Astrocyte (in vitro differentiated cells and primary cell): ENCODE results near the gene SFT2D1. TPM values are rescaled to one million over a fixed set of nuclear protein-coding genes. Genes with fewer than 3 reads are reported as not detected.

ENCODE experiments used
- DNase-seq: peaks from one replicate; pipeline ENCODE4 v3.0.0-alpha.2; 2010; ENCODE audit warnings: low read depth
- FAIRE-seq: peaks from 2 replicates; lab custom pipeline; 2011; peaks lifted over from hg19 to GRCh38; lab: Jason Lieb, UNC
- H2AFZ ChIP-seq: 2 replicates; pipeline ENCODE4 v1.6.0; 2012; ENCODE audit warnings: low read depth, low read length, inconsistent platforms
- H3K27ac ChIP-seq: 2 replicates; pipeline ENCODE4 v1.5.1; 2011; ENCODE audit warnings: low read depth, low read length, inconsistent platforms
- H3K27me3 ChIP-seq: 2 replicates; pipeline ENCODE4 v1.6.0; 2011; ENCODE audit warnings: low read length, inconsistent platforms; ENCODE audit not compliant: insufficient read depth
- H3K36me3 ChIP-seq: 2 replicates; pipeline ENCODE4 v1.5.1; 2011; ENCODE audit warnings: low read length, inconsistent platforms; ENCODE audit not compliant: insufficient read depth
- H3K4me1 ChIP-seq: 2 replicates; pipeline ENCODE4 v1.5.1; 2011; ENCODE audit warnings: low read length, inconsistent platforms; ENCODE audit not compliant: insufficient read depth
- H3K4me2 ChIP-seq: 2 replicates; pipeline ENCODE4 v1.6.0; 2012; ENCODE audit warnings: low read length, inconsistent platforms
- H3K4me3 ChIP-seq: 2 replicates; pipeline ENCODE4 v1.5.1; 2011; ENCODE audit warnings: low read depth, mild to moderate bottlenecking, low read length, inconsistent platforms; ENCODE audit not compliant: insufficient read depth
- H3K79me2 ChIP-seq: 2 replicates; pipeline ENCODE4 v1.6.0; 2012; ENCODE audit warnings: mild to moderate bottlenecking, low read length, inconsistent platforms; ENCODE audit not compliant: insufficient read depth
- H3K9ac ChIP-seq: 2 replicates; pipeline ENCODE4 v1.6.0; 2012; ENCODE audit warnings: mild to moderate bottlenecking, low read length, inconsistent platforms
- H3K9me3 ChIP-seq: 2 replicates; pipeline ENCODE4 v1.5.1; 2012; ENCODE audit warnings: low read depth, mild to moderate bottlenecking, low read length, inconsistent platforms; ENCODE audit not compliant: insufficient read depth
- H4K20me1 ChIP-seq: 2 replicates; pipeline ENCODE4 v1.6.0; 2012; ENCODE audit warnings: low read length, inconsistent platforms; ENCODE audit not compliant: insufficient read depth
- H3K27ac Mint-ChIP-seq: one replicate; pipeline ENCODE4 v1.8.0; 2021; ENCODE audit warnings: mild to moderate bottlenecking, mixed read lengths; ENCODE audit not compliant: unreplicated experiment
- H3K27me3 Mint-ChIP-seq: one replicate; pipeline ENCODE4 v1.8.0; 2021; ENCODE audit warnings: low read depth, mixed read lengths; ENCODE audit not compliant: unreplicated experiment
- H3K36me3 Mint-ChIP-seq: one replicate; pipeline ENCODE4 v1.8.0; 2021; ENCODE audit warnings: low read depth, mixed read lengths; ENCODE audit not compliant: unreplicated experiment
- H3K4me1 Mint-ChIP-seq: one replicate; pipeline ENCODE4 v1.8.0; 2021; ENCODE audit warnings: low read depth, mixed read lengths; ENCODE audit not compliant: unreplicated experiment
- H3K4me3 Mint-ChIP-seq: one replicate; pipeline ENCODE4 v1.8.0; 2021; ENCODE audit warnings: mild to moderate bottlenecking, moderate library complexity, mixed read lengths; ENCODE audit not compliant: unreplicated experiment
- H3K9me3 Mint-ChIP-seq: one replicate; pipeline ENCODE4 v1.8.0; 2021; ENCODE audit warnings: mild to moderate bottlenecking, mixed read lengths; ENCODE audit not compliant: unreplicated experiment
- CTCF ChIP-seq: IDR thresholded peaks from 2 replicates; pipeline ENCODE4 v1.5.1; 2011; ENCODE audit warnings: low read depth, mild to moderate bottlenecking, inconsistent platforms, low read length, moderate library complexity; ENCODE audit not compliant: insufficient read depth
- EZH2 ChIP-seq: IDR thresholded peaks from 2 replicates; pipeline ENCODE4 v1.6.1; 2012; ENCODE audit warnings: mild to moderate bottlenecking, low read length, inconsistent platforms; ENCODE audit not compliant: insufficient read depth
- total RNA-seq: library from RNA; stranded (reverse); gene quantifications from 2 replicates; pipeline ENCODE4 v1.2.1, GENCODE V29; 2021

SFT2D1 gene
- total RNA-seq, 1 donor from 2014 or later: 63.9 TPM

- FAIRE-seq: no peak
- no peak overlapping the region for H3K27ac Mint-ChIP-seq
- TF ChIP-seq CTCF (no peak), EZH2 (no peak)
- Histone ChIP-seq H3K27me3 (no peaks in the 10 kb centered on the region), H3K9me3 (peaks cover 3% of the 10 kb centered on the region), H4K20me1 (no peaks in the 10 kb centered on the region), H3K36me3 (no peaks in the 10 kb centered on the region), H3K27ac (no peak overlapping the region), H3K4me1 (no peaks in the 10 kb centered on the region), H3K79me2 (no peaks in the 10 kb centered on the region), H3K9ac (no peak overlapping the region), H3K4me2 (no peak overlapping the region), H2AFZ (no peak overlapping the region), H3K4me3 (no peak overlapping the region)
- H3K27me3 Mint-ChIP-seq: peaks cover 33% of the 10 kb centered on the region
- no peak overlapping the region for H3K4me3 Mint-ChIP-seq
- H3K36me3 Mint-ChIP-seq: peaks cover 4% of the 10 kb centered on the region
- DNase-seq: no peak
- H3K4me1 Mint-ChIP-seq: no peaks in the 10 kb centered on the region
- peaks cover 6% of the 10 kb centered on the region for H3K9me3 Mint-ChIP-seq
These were observed 44.7 kb downstream of the SFT2D1 start for GRCh38 chr6:166297606-166298005.

- H3K4me1 ChIP-seq: no peaks in the 10 kb centered on the region
- no peaks in the 10 kb centered on the region for H4K20me1 ChIP-seq
- H3K27ac ChIP-seq: no peak overlapping the region
- no peak overlapping the region for H3K9ac ChIP-seq
- Mint-ChIP-seq H3K36me3 (peaks cover 2% of the 10 kb centered on the region), H3K27me3 (peaks cover 37% of the 10 kb centered on the region), H3K4me3 (no peak overlapping the region), H3K9me3 (peaks cover 6% of the 10 kb centered on the region), H3K4me1 (no peaks in the 10 kb centered on the region), H3K27ac (no peak overlapping the region)
- peaks cover 3% of the 10 kb centered on the region for H3K9me3 ChIP-seq
- DNase-seq (no peak), FAIRE-seq (no peak)
- no peak overlapping the region for H3K4me2 ChIP-seq
- no peak overlapping the region for H2AFZ ChIP-seq
- H3K36me3 ChIP-seq: no peaks in the 10 kb centered on the region
- no peak for TF ChIP-seq EZH2
- no peak overlapping the region for H3K4me3 ChIP-seq
- H3K27me3 ChIP-seq: no peaks in the 10 kb centered on the region
- no peaks in the 10 kb centered on the region for H3K79me2 ChIP-seq
These were observed 46.1 kb downstream of the SFT2D1 start for GRCh38 chr6:166296035-166296883.

GRCh38 chr6:166293731-166294584, 48.4 kb downstream of the SFT2D1 start:
- Histone ChIP-seq H3K4me1 (no peaks in the 10 kb centered on the region), H3K4me3 (no peak overlapping the region), H3K9me3 (peaks cover 3% of the 10 kb centered on the region), H3K9ac (no peak overlapping the region), H2AFZ (no peak overlapping the region), H3K36me3 (no peaks in the 10 kb centered on the region), H3K79me2 (no peaks in the 10 kb centered on the region), H3K4me2 (no peak overlapping the region), H3K27me3 (no peaks in the 10 kb centered on the region), H4K20me1 (no peaks in the 10 kb centered on the region), H3K27ac (no peak overlapping the region)
- no peak overlapping the region for H3K4me3 Mint-ChIP-seq
- peaks cover 3% of the 10 kb centered on the region for H3K9me3 Mint-ChIP-seq
- H3K27ac Mint-ChIP-seq: no peak overlapping the region
- DNase-seq (no peak), FAIRE-seq (no peak)
- H3K27me3 Mint-ChIP-seq: peaks cover 49% of the 10 kb centered on the region
- H3K4me1 Mint-ChIP-seq: no peaks in the 10 kb centered on the region
- TF ChIP-seq CTCF (no peak), EZH2 (no peak)
- H3K36me3 Mint-ChIP-seq: peaks cover under 1% of the 10 kb centered on the region
